Measurements from ENCODE around the gene TMEM158.

DNA sequence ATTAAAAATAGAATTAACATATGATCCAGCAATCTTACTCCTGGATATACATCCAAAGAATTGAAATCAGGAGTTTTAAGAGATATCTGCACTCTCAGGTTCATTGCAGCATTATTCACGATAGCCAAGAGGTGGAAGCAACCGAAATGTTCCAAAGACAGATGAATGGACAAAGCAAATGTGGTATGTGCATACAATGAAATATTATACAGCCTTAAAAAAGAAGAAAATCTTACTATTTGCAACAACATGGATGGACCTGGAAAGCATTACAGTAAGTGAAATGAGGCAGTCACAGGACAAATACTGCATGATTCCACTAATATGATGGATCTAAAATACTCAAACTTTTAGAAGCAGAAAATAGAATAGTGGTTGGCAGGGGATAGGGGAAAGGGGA is 9.3 kb upstream of the TMEM158 start:
- TF ChIP-seq, protein P1, sequence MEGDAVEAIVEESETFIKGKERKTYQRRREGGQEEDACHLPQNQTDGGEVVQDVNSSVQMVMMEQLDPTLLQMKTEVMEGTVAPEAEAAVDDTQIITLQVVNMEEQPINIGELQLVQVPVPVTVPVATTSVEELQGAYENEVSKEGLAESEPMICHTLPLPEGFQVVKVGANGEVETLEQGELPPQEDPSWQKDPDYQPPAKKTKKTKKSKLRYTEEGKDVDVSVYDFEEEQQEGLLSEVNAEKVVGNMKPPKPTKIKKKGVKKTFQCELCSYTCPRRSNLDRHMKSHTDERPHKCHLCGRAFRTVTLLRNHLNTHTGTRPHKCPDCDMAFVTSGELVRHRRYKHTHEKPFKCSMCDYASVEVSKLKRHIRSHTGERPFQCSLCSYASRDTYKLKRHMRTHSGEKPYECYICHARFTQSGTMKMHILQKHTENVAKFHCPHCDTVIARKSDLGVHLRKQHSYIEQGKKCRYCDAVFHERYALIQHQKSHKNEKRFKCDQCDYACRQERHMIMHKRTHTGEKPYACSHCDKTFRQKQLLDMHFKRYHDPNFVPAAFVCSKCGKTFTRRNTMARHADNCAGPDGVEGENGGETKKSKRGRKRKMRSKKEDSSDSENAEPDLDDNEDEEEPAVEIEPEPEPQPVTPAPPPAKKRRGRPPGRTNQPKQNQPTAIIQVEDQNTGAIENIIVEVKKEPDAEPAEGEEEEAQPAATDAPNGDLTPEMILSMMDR (IDR thresholded peaks at IDR 0.05; ENCODE audit: low read depth, low read length, missing input control), result no peak
- no peak for TF ChIP-seq TAF1 (conservative IDR thresholded peaks at IDR 0.05)
- no peak for TF ChIP-seq SP1 (IDR thresholded peaks at IDR 0.05)
